Measurements from ENCODE around the gene FHOD1. TPM values are rescaled to one million over a fixed set of nuclear protein-coding genes. Genes with fewer than 3 reads are reported as not detected.

The FHOD1 gene
- total RNA-seq, 4 donors from 2014 or later = 15.1 to 53.3 (median 32.5) TPM

- TF ChIP-seq CTCF (IDR thresholded peaks at IDR 0.05) = no peak
- ATAC-seq (ENCODE audit: low FRiP score) (no peak), DNase-seq (ENCODE audit: low spot score) (no peak)
Observed at GRCh38 chr16:67212766-67213165, 34.5 kb downstream of the FHOD1 start.

GRCh38 chr16:67211674-67212073, 35.6 kb downstream of the FHOD1 start:
- ATAC-seq (ENCODE audit: low FRiP score) (no peak), DNase-seq (ENCODE audit: low spot score) (no peak)

GRCh38 chr16:67210069-67210937, 37.0 kb downstream of the FHOD1 start:
- no peak for TF ChIP-seq CTCF (IDR thresholded peaks at IDR 0.05)
- ATAC-seq (ENCODE audit: low FRiP score) = no peak
- DNase-seq (ENCODE audit: low spot score) = no peak

More at GRCh38 chr16:67211674-67212073, 35.6 kb downstream of the FHOD1 start:
- no peak for TF ChIP-seq CTCF (IDR thresholded peaks at IDR 0.05)

GRCh38 chr16:67209565-67209964, 37.7 kb downstream of the FHOD1 start:
- ATAC-seq (ENCODE audit: low FRiP score) (no peak), DNase-seq (ENCODE audit: low spot score) (no peak)
- no peak for TF ChIP-seq CTCF (IDR thresholded peaks at IDR 0.05)

GRCh38 chr16:67208154-67208896, 39.0 kb downstream of the FHOD1 start:
- ATAC-seq (ENCODE audit: low FRiP score) (no peak), DNase-seq (ENCODE audit: low spot score) (no peak)
- TF ChIP-seq CTCF (IDR thresholded peaks at IDR 0.05) = no peak

- ATAC-seq (ENCODE audit: low FRiP score) (no peak), DNase-seq (ENCODE audit: low spot score) (no peak)
- TF ChIP-seq CTCF (IDR thresholded peaks at IDR 0.05) = no peak
Observed at GRCh38 chr16:67207249-67208091, 39.8 kb downstream of the FHOD1 start.

Measured in omental fat pad (tissue), 4 donors.